Measurements from ENCODE around the gene NFKBIL1.

- TF ChIP-seq POLR2AphosphoS5 (IDR thresholded peaks at IDR 0.05; ENCODE audit: low read depth) (no peak), CTCF (conservative IDR thresholded peaks at IDR 0.05; ENCODE audit: low read depth in 2 of 2) (peak; percentile 23 to 49; a peak in 3 of 4 replicates), EZH2 (IDR thresholded peaks at IDR 0.05; ENCODE audit: low read depth, unreplicated experiment) (no peak), REST (IDR thresholded peaks at IDR 0.05; ENCODE audit: unreplicated experiment) (no peak), ETS1 (IDR thresholded peaks at IDR 0.05) (no peak), JUNB (IDR thresholded peaks at IDR 0.05; ENCODE audit: unreplicated experiment) (no peak)
Observed at GRCh38 chr6:31574106-31575061, 27.0 kb downstream of the NFKBIL1 start.
